ENCODE measurements around the gene ABLIM3.

ABLIM3 gene

DNA sequence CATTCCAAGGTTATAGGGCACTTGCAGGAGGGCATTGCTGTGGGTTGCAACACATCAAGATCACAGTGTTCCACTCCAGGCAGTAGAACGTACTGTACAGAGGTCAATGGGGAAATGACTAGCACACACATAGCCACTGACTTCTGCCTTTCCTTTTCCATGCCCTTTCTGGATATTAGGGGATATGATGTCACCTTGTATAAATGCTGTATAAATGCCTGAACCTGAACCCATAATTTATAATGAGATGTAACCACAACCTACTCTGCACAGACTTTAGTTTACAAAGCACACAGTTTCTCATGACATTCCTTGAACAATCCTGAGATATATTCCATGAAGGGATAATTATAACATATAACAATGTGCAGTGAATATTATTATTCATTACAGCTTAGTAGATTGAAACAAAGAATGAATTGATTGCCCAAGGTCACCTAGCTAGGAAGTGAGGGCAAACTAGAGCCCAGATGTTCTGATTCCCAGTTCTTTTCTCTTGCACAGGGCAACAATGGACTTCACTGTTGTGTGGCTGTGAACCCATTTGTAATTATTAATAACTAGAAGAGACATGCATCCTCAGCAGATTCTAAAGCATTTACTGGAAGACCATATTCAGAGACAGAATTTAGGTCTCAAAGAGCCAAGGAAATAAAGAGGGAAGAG is 5.6 kb upstream of the ABLIM3 start:
- Histone ChIP-seq H3K4me3 (ENCODE audit: low read depth, low read length) (no peak overlapping the region), H3K9ac (no peak overlapping the region), H3K4me2 (ENCODE audit: low read length) (no peak overlapping the region), H3K9me3 (ENCODE audit: control insufficient read depth, low read length) (no peaks in the 10 kb centered on the region), H3K27me3 (ENCODE audit: control insufficient read depth, insufficient read depth, low read length) (no peaks in the 10 kb centered on the region), H3K27ac (no peak overlapping the region), H2AFZ (no peak overlapping the region), H3K79me2 (no peaks in the 10 kb centered on the region), H3K36me3 (ENCODE audit: control insufficient read depth, insufficient read depth, low read length) (no peaks in the 10 kb centered on the region), H3K4me1 (no peaks in the 10 kb centered on the region)
- TF ChIP-seq, protein P1, sequence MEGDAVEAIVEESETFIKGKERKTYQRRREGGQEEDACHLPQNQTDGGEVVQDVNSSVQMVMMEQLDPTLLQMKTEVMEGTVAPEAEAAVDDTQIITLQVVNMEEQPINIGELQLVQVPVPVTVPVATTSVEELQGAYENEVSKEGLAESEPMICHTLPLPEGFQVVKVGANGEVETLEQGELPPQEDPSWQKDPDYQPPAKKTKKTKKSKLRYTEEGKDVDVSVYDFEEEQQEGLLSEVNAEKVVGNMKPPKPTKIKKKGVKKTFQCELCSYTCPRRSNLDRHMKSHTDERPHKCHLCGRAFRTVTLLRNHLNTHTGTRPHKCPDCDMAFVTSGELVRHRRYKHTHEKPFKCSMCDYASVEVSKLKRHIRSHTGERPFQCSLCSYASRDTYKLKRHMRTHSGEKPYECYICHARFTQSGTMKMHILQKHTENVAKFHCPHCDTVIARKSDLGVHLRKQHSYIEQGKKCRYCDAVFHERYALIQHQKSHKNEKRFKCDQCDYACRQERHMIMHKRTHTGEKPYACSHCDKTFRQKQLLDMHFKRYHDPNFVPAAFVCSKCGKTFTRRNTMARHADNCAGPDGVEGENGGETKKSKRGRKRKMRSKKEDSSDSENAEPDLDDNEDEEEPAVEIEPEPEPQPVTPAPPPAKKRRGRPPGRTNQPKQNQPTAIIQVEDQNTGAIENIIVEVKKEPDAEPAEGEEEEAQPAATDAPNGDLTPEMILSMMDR (IDR thresholded peaks at IDR 0.05): no peak

DNA sequence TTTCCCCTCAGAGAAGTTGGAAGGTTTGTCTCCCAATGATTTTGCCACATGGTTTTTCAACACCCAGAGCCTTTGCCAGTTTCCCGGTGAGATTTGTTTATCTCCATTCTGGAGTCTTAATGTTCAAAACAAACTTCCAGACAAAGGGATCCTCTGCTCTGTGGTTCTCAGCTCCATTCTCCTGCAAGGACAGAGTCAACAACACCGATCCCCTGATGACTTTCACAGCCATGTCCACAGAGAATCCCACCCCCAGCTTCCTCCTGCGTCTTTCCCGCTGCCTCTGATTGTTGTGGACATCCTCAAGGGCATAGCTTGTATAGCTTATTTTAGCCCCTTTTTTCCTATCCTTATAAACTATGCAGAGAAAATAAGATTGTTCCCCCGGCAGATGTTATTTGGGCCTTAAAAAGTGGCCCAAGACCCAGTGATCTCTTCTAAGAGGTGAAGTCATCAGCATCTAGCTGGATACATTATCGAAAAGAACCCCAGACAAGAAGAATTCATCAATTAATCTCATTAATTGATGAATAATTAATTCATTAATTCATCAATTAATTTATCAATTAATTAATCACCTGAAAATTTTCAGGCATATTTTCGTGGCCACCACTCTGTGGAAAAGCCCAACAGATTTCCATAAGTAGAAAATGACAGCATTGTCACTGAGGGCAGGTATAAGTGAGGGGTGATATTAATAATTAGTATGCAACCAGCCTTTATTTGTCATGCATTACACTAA is 2.9 kb upstream of the ABLIM3 start:
- Histone ChIP-seq H3K4me1 (no peaks in the 10 kb centered on the region), H3K4me2 (ENCODE audit: low read length) (no peak overlapping the region), H3K4me3 (ENCODE audit: low read depth, low read length) (no peak overlapping the region), H3K27ac (no peak overlapping the region), H3K36me3 (ENCODE audit: control insufficient read depth, insufficient read depth, low read length) (no peaks in the 10 kb centered on the region), H3K79me2 (no peaks in the 10 kb centered on the region), H2AFZ (no peak overlapping the region), H3K27me3 (ENCODE audit: control insufficient read depth, insufficient read depth, low read length) (no peaks in the 10 kb centered on the region), H3K9ac (no peak overlapping the region), H3K9me3 (ENCODE audit: control insufficient read depth, low read length) (no peaks in the 10 kb centered on the region)
- TF ChIP-seq, protein P1 (IDR thresholded peaks at IDR 0.05): no peak

DNA sequence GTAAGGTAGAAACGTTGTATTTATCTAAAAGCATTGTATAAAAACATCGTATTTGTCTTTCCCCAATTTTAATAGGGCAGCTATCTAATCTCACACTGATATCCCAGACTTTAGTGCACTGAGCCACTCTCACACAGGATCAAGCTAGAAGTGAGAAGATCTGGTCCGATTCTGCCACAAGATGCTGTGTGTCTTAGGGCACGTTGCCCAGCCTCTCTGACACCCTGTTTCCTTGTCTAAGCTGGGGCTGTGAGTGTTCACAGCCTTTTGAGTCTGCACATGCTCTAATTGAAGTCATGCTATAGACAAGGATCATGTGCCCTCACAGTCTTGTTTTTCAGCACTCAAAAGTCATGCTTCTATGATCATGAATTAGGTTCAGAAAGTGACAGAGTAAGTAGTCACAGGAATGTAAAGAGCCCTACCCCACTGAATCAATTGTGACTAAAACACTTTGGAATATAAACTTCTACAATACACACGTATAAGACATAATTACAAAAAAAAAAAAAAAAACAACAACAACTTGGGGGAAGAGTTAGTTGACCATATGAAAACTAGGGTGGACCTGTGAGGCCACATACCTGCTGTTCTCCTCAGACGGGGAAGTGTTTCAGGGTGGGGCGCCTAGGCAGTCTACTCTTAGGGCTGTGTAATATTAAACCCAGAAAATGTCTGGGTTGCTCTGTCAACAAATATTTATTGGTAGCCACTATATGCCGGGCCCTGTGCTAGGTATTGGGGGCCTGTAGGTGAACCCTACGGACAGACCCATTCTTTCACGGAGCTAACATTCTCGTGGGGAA is 893 bp upstream of the ABLIM3 start:
- TF ChIP-seq, protein P1 (IDR thresholded peaks at IDR 0.05): no peak
- H3K36me3 ChIP-seq (ENCODE audit: control insufficient read depth, insufficient read depth, low read length): no peaks in the 10 kb centered on the region
- peak overlapping the region; percentile 79 for H2AFZ ChIP-seq
- no peak overlapping the region for H3K4me3 ChIP-seq (ENCODE audit: low read depth, low read length)
- H3K4me2 ChIP-seq (ENCODE audit: low read length): no peak overlapping the region
- H3K9ac ChIP-seq: no peak overlapping the region
- H3K4me1 ChIP-seq: peaks cover 6% of the 10 kb centered on the region
- no peaks in the 10 kb centered on the region for H3K27me3 ChIP-seq (ENCODE audit: control insufficient read depth, insufficient read depth, low read length)
- H3K9me3 ChIP-seq (ENCODE audit: control insufficient read depth, low read length): no peaks in the 10 kb centered on the region
- H3K27ac ChIP-seq: no peak overlapping the region
- H3K79me2 ChIP-seq: peaks cover 6% of the 10 kb centered on the region

DNA sequence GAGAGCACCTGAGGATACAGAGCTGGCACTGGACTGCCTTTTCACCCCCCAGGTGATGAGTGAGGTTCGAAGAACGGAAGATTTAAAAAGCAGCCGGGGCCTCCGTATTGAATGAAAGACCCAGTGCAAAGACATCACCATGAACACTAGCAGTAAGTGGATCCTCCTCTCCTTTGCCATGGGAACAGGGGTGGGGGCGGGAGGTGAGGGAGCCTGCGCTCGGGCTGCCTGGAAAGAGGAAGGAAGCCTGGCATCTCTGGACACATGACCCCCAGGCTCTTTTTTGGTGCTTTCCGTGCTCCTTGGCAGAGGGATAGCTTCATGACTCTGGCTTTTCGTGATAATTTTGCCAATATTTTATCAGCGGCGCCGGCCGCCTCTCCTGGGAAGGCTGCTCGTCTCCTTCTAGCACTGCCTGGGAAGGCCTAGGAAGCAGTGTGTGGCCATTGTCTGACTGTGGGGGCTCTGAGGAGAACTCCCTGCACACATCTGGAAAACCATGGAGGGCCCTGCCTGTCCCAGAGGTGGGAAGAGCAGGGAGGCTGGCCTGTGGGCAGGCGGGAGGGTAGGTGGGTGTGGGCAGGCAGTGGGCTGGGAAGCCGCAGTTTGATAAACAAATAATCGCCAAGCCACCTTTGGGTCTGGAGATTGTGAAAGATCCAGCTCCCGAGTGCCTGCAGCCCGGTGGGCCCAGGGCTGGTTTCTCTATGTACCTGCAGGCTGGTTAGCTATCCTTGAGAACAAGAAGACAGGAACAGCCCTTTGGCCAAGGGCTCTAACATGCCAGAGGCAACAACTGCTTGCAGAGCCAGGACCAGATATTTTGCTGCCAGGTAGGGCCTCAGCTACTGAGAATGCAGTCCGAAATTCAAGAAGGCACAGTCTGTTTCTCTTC is 911 bp downstream of the ABLIM3 start:
- H3K4me1 ChIP-seq: peaks cover 6% of the 10 kb centered on the region
- H3K4me2 ChIP-seq (ENCODE audit: low read length): peak overlapping the region; percentile 67
- H3K9me3 ChIP-seq (ENCODE audit: control insufficient read depth, low read length): no peaks in the 10 kb centered on the region
- H3K9ac ChIP-seq: no peak overlapping the region
- H3K27me3 ChIP-seq (ENCODE audit: control insufficient read depth, insufficient read depth, low read length): no peaks in the 10 kb centered on the region
- peaks cover 22% of the 10 kb centered on the region for H3K79me2 ChIP-seq
- TF ChIP-seq, protein P1 (IDR thresholded peaks at IDR 0.05): no peak
- H2AFZ ChIP-seq: peak overlapping the region; percentile 79
- peak overlapping the region; percentile 71 for H3K27ac ChIP-seq
- H3K36me3 ChIP-seq (ENCODE audit: control insufficient read depth, insufficient read depth, low read length): no peaks in the 10 kb centered on the region
- H3K4me3 ChIP-seq (ENCODE audit: low read depth, low read length): peak overlapping the region; percentile 63
